GM18505 (cell line): ENCODE results near the gene CA4.
"Not testable (repeated sequence)": the region's sequence is repeated elsewhere in the genome, so short reads cannot be mapped to it uniquely, and the experiment has no call there.

Source experiments
- ATAC-seq: cut with Tn5 transposase; IDR thresholded peaks from one replicate; pipeline ENCODE4 v1.9.1; 2021; ENCODE audit not compliant: unreplicated experiment
- POLR2A ChIP-seq: IDR thresholded peaks from 4 replicates; pipeline ENCODE4 v1.6.1; 2011; ENCODE audit warnings: borderline replicate concordance; ENCODE audit not compliant: insufficient read depth, insufficient read length; ENCODE audit errors: extremely low read depth

Gene CA4

DNA sequence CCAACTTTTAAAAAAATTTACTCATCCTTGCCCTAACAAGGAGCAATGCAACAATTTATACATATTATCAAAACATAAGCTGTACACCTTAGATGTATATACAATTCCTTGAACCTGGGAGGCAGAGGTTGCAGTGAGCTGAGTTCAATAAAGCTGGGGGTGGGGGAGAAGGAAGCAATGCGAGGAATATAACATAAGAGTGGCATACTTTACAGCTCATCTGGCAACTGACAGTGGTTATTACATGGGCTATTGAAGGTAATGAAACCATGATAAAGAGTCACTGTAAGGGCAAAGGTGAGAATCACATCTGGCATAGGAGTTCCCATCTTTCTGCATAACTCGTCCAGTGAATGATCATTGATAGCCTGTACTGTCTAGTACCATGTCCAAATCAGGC lies 43.7 kb downstream of the CA4 start:
- no peak for TF ChIP-seq POLR2A
- no peak for ATAC-seq

DNA sequence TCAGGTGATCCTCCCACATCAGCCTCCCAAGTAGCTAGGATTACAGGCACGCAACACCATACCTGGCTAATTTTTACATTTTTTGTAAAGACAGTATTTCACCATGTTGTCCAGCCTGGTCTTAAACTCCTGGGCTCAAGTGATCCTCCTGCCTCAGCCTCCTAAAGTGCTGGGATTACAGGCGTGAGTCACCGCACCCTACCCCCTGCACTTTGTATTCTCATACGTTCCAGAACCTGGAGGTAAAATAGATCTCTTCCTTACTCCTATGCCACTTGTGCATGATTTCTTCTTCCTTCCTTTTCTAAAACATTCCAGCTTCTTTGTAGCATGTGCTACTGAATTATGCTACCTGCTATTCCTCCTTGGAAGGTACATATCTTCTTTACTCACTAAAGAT lies 44.4 kb downstream of the CA4 start:
- ATAC-seq: not testable (repeated sequence)

DNA sequence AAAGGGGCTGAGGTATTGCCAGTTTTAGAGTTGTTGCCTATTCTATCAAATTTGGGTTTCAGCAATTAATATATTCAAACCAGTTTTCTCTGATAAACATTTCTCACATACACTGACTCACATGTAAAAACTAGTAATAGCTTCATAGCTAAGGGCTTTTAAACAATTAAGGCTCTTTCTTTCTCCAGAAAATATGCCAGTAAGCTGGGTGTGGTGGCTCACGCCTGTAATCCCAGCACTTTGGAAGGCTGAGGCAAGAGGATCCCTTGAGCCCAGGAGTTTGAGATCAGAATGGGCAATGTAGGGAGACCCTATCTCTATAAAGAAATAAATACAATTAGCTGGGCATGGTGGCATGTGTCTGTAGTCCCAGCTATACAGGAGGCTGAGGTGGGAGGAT lies 48.9 kb downstream of the CA4 start:
- not testable (repeated sequence) for ATAC-seq

DNA sequence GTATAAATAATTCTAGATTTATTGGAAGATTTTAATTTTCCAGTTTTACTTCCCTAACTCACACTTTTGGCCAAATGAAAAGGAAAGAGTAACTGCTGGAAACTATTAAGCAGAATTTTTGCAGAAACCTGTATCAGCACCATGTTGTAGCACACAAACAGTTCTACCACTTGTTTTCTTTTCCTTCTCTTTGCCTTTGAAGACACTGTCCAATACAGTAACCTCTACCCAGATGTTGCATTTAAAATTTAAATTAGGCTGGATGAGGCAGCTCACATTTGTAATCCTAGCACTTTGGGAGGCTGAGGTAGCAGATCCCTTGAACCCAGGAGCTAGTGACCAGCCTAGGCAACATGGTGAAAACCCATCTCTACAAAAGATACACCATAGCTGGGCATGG lies 56.0 kb downstream of the CA4 start:
- not testable (repeated sequence) for ATAC-seq

DNA sequence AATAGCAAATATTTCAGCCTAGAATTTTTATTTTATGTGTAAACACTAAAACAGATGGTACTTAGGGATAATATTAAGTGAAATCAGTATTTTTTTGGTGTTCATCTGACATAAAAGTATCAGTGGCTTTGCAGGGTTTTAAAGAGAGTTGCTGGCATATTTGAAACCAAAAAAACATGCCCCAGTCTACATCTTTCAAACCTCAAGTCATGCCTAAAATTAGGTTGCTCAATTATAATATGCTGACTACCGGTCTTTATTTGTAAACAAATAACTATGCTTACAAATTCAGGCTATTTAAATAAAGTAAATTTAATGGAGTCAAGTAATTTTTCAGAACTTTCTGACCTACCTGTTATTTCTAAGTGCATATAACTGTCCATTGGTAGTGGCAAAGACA lies 58.5 kb downstream of the CA4 start:
- not testable (repeated sequence) for ATAC-seq
